H1 (cell line): Measurements from ENCODE around the gene MBNL2.

ENCODE experiments used
- ATF3 ChIP-seq: IDR thresholded peaks from 2 replicates; pipeline ENCODE4 v1.6.1; 2011; ENCODE audit warnings: low read depth, mild to moderate bottlenecking, low read length; ENCODE audit not compliant: insufficient read depth
- CBX8 ChIP-seq: fragments of 300-800, 300-1000 bp; sonication (generic); IDR thresholded peaks from 2 replicates; pipeline ENCODE4 v1.7.1; 2016; ENCODE audit warnings: low read depth, low read length, borderline replicate concordance
- CTCF ChIP-seq, 3 experiments: IDR thresholded peaks; 1 replicate in 2 of 3; 2 replicates in 1 of 3; pipeline versions ENCODE4 v1.5.1 to v1.6.1; 2011; ENCODE audit warnings: low read length in 3 of 3, mild to moderate bottlenecking in 3 of 3, inconsistent platforms in 2 of 3, low read depth in 1 of 3, moderate library complexity in 1 of 3; ENCODE audit not compliant: insufficient read depth in 1 of 3; ENCODE audit errors: control extremely low read depth in 1 of 3
- EZH2 ChIP-seq: fragments of 200-600 bp; sonication (generic); IDR thresholded peaks from 2 replicates; pipeline ENCODE4 v1.7.1; 2012; ENCODE audit warnings: low read depth, mild to moderate bottlenecking, moderate library complexity, low read length, inconsistent platforms; ENCODE audit not compliant: severe bottlenecking
- FOSL1 ChIP-seq: IDR thresholded peaks from 2 replicates; pipeline ENCODE4 v1.6.1; 2011; ENCODE audit warnings: mild to moderate bottlenecking, low read depth, low read length, moderate library complexity; ENCODE audit not compliant: insufficient read depth
- MAFK ChIP-seq: IDR thresholded peaks from 2 replicates; pipeline ENCODE4 v1.6.1; 2012; ENCODE audit warnings: low read depth, mild to moderate bottlenecking, improper control_type of control experiment, low read length
- MAX ChIP-seq: IDR thresholded peaks from 2 replicates; pipeline ENCODE4 v1.6.1; 2012; ENCODE audit warnings: inconsistent platforms
- POLR2A ChIP-seq, 2 experiments: IDR thresholded peaks; 1 replicate in 1 of 2; 2 replicates in 1 of 2; pipeline ENCODE4 v1.6.1; 2011; ENCODE audit warnings: low read depth in 2 of 2, low read length in 2 of 2, mild to moderate bottlenecking in 2 of 2; ENCODE audit errors: control extremely low read depth in 1 of 2
- RNF2 ChIP-seq: fragments of 200-900, 300-1000 bp; sonication (generic); IDR thresholded peaks from 2 replicates; pipeline ENCODE4 v1.7.1; 2016; ENCODE audit warnings: borderline replicate concordance, low read depth, mild to moderate bottlenecking, antibody characterized with exemption, low read length; ENCODE audit not compliant: poor library complexity, severe bottlenecking; ENCODE audit errors: missing control alignments
- SRF ChIP-seq: IDR thresholded peaks from 2 replicates; pipeline ENCODE4 v1.6.1; 2011; ENCODE audit warnings: mild to moderate bottlenecking, low read depth, low read length, moderate library complexity
- TAF1 ChIP-seq: IDR thresholded peaks from 2 replicates; pipeline ENCODE4 v1.6.1; 2011; ENCODE audit warnings: mild to moderate bottlenecking, low read depth, low read length
- USF2 ChIP-seq: IDR thresholded peaks from 2 replicates; pipeline ENCODE4 v1.6.1; 2011; ENCODE audit warnings: low read length, improper control_type of control experiment
- YY1 ChIP-seq: IDR thresholded peaks from 2 replicates; pipeline ENCODE4 v1.6.1; 2011; ENCODE audit warnings: low read depth, mild to moderate bottlenecking, low read length
- ZNF274 ChIP-seq: IDR thresholded peaks from 2 replicates; pipeline ENCODE4 v1.7.0; 2012; ENCODE audit warnings: low read length, borderline replicate concordance; ENCODE audit errors: extremely low read depth

GRCh38 chr13:97245011-97245410 lies 22.9 kb downstream of the MBNL2 start:
- TF ChIP-seq YY1 (no peak), POLR2A (IDR thresholded peaks at IDR 0.05; ENCODE audit: control extremely low read depth in 1 of 2, low read depth in 2 of 2, low read length in 2 of 2) (no peak), CTCF (IDR thresholded peaks at IDR 0.05; ENCODE audit: control extremely low read depth in 1 of 3, insufficient read depth in 1 of 3, low read depth in 1 of 3, low read length in 3 of 3) (no peak), MAX (no peak), USF2 (no peak), SRF (no peak), TAF1 (no peak), EZH2 (no peak), ATF3 (no peak), RNF2 (no peak), FOSL1 (no peak), ZNF274 (no peak), MAFK (no peak), CBX8 (no peak)
